Islet precursor cell (in vitro differentiated cells): ENCODE results near the gene PCDHB4.
"Not testable (repeated sequence)": the region's sequence is repeated elsewhere in the genome, so short reads cannot be mapped to it uniquely, and the experiment has no call there.

Experiments
- DNase-seq: peaks from one replicate; pipeline ENCODE4 v3.0.0-alpha.2; 2018

Gene PCDHB4

DNA sequence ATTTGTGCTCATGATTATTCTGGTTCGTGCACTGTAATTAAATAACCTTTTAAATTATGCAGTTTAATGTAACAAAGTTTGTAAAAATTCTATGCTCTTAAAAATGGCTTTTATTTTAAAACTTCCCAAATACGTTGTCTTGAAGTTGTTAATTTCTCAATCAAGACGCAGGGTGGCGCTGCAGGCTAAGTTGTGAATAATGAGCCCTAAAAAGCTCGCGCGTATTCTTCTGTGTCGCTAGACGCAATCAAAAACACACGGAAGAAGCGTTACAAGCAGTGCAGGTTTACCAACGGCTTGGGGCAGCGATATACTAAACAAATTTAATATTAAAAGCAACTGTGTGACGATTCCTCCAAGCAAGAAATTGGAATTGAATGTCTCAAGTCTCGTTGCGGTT lies at the start of gene PCDHB4:
Gene PCDHB4, plus strand, starts transcription at position 256 of the 400 bp plus-strand sequence. CDS start 181 bp downstream, outside the sequence.
- no peak for DNase-seq

DNA sequence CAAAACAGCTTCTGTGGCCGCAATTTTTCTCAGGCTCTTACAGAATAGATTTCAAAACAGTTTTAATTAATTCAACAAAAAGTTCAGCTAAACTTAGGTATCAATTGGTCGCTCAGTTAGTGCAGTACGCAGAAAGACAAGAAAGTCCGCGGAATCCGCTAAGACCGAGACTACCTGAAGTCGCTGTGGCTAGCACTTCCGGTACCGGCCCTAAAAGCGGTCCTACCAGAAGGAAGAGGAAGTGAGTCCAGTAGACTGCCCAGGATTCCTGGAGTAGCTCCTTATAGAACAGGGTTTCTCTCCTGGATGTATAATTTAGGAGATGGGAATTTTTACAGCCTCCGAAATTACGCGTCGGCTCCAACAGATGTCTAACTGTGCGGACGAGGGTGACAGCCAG lies 43.8 kb upstream of the PCDHB4 start:
- DNase-seq, result no peak

DNA sequence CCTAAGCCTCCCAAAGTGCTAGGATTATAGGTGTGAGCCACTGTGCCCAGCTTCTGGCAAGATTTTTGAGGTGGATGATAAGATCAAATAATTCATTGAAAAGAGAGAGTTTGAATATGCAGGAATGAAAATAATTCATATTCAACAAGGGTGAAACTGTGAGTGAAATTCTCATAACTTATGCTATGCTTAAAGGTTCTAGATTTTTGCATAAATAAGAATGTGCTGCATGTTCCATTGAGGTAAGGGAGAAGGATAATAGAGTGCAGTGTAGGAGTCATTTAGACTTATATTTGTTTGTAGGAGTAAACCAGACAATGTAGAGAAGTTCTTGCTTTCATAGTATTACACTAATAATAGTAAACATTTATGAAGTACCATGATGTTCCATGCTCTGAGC lies 39.4 kb upstream of the PCDHB4 start:
- no peak for DNase-seq

DNA sequence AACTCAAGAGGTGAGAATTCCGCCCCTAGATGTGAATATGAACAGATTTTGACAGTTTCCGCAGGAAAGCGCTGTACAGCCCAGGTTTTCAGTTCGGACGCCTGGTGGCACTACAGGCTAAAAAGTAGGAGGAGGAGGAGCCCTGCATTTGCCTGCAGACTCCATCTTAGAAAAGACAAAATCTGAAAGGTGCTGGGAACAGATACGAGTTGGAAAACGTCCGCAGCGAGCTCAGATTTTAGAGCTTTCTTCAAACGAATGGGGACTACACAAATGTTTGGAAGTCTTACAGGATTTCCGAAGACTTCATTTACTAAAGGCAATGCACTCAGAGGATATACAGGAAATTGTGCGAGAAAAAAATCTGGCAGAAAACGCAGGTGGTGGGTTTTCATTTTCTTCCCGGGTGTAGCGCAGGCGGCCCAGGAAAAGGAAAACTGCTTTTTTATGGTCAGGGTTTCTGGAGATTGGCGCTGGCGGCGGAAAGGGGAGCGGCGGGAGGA lies 37.1 kb upstream of the PCDHB4 start:
- DNase-seq, result peak; percentile 82

DNA sequence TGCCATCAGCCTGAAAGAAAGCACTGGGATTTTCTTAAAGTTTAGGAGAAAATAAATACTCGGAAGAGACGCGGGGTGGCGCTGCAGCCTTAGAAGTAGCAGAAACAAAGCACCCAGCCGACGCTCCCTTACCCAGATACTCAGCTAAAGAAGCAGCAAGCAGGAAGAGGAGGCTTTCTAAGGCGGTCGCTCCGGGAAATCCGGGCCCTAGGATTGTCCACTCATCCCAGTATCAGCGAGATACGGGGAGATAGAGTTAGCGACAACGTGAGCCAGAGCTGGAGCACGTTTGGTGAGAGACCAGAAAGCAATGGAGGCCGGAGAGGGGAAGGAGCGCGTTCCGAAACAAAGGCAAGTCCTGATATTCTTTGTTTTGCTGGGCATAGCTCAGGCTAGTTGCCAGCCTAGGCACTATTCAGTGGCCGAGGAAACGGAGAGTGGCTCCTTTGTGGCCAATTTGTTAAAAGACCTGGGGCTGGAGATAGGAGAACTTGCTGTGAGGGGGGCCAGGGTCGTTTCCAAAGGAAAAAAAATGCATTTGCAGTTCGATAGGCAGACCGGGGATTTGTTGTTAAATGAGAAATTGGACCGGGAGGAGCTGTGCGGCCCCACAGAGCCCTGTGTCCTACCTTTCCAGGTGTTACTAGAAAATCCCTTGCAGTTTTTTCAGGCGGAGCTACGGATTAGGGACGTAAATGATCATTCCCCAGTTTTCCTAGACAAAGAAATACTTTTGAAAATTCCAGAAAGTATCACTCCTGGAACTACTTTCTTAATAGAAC lies 26.9 kb upstream of the PCDHB4 start, which contains the start of gene PCDHB2:
Gene PCDHB2, plus strand, starts transcription at position 135 of the 782 bp plus-strand sequence. Its CDS starts 176 bp downstream, at position 311.
- peak; percentile 92 for DNase-seq

DNA sequence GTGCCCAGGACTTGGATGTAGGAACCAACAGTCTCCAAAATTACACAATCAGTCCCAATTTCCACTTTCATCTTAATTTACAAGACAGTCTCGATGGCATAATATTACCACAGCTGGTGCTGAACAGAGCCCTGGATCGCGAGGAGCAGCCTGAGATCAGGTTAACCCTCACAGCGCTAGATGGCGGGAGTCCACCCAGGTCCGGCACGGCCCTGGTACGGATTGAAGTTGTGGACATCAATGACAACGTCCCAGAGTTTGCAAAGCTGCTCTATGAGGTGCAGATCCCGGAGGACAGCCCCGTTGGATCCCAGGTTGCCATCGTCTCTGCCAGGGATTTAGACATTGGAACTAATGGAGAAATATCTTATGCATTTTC lies 26.4 kb upstream of the PCDHB4 start:
- no peak for DNase-seq

DNA sequence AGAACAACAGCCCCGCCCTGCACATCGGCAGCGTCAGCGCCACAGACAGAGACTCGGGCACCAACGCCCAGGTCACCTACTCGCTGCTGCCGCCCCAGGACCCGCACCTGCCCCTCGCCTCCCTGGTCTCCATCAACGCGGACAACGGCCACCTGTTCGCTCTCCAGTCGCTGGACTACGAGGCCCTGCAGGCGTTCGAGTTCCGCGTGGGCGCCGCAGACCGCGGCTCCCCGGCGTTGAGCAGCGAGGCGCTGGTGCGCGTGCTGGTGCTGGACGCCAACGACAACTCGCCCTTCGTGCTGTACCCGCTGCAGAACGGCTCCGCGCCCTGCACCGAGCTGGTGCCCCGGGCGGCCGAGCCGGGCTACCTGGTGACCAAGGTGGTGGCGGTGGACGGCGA lies 25.4 kb upstream of the PCDHB4 start:
- DNase-seq, result not testable (repeated sequence)

DNA sequence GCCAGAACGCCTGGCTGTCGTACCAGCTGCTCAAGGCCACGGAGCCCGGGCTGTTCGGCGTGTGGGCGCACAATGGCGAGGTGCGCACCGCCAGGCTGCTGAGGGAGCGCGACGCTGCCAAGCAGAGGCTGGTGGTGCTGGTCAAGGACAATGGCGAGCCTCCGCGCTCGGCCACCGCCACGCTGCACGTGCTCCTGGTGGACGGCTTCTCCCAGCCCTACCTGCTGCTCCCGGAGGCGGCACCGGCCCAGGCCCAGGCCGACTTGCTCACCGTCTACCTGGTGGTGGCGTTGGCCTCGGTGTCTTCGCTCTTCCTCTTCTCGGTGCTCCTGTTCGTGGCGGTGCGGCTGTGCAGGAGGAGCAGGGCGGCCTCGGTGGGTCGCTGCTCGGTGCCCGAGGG lies 25.0 kb upstream of the PCDHB4 start:
- DNase-seq, result not testable (repeated sequence)

DNA sequence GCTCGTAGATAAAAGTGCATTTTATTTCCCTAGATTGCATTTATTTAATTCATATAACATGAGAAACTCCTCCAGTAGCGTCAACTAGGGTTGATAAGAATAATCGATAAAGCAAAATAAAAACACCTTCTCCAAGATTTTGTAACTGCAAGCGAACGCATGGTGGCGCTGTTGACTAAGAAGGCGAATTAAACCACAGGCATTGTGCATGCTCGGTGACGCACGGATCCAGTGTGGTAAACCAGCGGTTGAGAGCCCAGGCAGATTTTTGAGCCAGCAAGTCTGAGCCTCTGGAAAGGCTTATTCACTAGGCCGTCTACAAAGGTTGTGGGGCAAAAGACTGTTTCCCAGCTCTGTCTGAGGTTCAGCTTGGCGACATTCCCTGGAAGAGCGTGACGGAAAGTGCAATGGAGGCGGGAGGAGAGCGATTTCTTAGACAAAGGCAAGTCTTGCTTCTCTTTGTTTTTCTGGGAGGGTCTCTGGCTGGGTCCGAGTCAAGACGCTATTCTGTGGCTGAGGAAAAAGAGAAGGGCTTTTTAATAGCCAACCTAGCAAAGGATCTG lies 21.3 kb upstream of the PCDHB4 start, which contains the start of gene PCDHB3:
Gene PCDHB3, plus strand, starts transcription at position 231 of the 563 bp plus-strand sequence. Its CDS starts 177 bp downstream, at position 408.
- no peak for DNase-seq

DNA sequence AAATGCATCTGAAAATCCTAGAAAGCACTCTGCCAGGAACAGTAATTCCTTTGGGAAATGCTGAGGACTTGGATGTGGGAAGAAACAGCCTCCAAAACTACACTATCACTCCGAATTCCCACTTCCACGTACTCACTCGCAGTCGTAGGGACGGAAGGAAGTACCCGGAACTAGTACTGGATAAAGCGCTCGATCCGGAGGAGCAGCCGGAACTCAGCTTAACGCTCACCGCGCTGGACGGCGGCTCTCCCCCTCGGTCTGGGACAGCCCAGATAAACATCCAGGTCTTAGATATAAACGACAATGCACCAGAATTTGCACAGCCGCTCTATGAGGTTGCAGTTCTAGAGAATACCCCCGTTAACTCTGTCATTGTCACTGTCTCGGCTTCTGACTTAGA lies 20.6 kb upstream of the PCDHB4 start:
- DNase-seq, result no peak

DNA sequence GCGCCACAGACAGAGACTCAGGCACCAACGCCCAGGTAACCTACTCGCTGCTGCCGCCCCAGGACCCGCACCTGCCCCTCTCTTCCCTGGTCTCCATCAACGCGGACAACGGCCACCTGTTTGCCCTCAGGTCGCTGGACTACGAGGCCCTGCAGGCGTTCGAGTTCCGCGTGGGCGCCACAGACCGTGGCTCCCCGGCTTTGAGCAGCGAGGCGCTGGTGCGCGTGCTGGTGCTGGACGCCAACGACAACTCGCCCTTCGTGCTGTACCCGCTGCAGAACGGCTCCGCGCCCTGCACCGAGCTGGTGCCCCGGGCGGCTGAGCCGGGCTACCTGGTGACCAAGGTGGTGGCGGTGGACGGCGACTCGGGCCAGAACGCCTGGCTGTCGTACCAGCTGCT lies 19.5 kb upstream of the PCDHB4 start:
- DNase-seq, result not testable (repeated sequence)

DNA sequence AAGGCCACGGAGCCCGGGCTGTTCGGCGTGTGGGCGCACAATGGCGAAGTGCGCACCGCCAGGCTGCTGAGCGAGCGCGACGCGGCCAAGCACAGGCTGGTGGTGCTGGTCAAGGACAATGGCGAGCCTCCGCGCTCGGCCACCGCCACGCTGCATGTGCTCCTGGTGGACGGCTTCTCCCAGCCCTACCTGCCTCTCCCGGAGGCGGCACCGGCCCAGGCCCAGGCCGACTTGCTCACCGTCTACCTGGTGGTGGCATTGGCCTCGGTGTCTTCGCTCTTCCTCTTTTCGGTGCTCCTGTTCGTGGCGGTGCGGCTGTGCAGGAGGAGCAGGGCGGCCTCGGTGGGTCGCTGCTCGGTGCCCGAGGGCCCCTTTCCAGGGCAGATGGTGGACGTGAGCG lies 19.1 kb upstream of the PCDHB4 start:
- DNase-seq, result not testable (repeated sequence)

DNA sequence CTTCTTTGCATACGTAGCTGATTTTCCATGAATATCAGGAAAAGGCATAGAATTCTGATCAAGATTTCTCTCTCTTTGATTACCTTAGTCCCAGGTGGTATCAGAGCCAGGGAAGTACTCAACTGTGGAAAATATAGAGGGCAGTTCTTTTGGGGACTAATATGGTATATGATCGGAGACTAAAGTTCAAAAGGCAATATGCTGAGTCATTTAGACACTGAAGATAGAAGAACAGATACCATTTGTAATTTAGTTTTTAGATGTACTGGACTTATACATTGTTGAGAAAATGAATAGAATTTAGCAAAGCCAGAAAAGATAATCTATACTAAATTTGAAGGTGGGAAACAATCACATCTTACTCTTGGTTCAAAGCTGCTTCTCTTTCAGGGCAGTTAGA lies 16.3 kb upstream of the PCDHB4 start:
- no peak for DNase-seq

DNA sequence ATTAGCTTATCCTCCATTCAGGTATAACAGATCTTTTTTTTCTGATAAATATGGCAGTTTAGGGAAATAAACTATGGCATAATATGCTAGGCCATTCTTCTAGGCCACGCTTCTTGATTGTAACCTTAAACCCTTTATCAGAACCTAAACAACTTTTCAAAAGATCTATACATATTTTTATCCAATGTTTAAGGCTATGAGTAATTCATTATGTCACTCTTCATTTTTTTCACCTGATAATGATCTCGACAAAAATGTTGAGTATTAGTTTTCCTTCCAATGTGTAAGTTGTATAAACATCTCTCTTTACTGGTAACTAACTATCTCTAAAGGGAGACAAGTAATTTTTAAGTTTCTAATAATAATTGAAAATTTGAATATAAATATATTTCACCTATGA lies 2.4 kb upstream of the PCDHB4 start:
- no peak for DNase-seq

DNA sequence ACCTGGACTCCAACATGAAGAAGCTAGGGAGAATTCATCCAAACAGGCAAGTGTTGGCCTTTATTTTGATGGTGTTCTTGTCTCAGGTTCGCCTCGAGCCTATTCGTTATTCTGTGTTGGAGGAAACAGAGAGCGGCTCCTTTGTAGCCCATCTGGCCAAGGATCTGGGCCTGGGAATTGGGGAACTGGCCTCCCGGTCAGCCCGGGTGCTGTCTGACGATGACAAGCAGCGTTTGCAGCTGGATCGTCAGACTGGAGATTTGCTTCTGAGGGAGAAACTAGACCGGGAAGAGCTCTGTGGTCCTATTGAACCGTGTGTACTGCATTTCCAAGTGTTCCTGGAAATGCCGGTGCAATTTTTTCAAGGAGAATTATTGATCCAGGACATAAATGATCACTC lies 367 bp downstream of the PCDHB4 start:
- no peak for DNase-seq

DNA sequence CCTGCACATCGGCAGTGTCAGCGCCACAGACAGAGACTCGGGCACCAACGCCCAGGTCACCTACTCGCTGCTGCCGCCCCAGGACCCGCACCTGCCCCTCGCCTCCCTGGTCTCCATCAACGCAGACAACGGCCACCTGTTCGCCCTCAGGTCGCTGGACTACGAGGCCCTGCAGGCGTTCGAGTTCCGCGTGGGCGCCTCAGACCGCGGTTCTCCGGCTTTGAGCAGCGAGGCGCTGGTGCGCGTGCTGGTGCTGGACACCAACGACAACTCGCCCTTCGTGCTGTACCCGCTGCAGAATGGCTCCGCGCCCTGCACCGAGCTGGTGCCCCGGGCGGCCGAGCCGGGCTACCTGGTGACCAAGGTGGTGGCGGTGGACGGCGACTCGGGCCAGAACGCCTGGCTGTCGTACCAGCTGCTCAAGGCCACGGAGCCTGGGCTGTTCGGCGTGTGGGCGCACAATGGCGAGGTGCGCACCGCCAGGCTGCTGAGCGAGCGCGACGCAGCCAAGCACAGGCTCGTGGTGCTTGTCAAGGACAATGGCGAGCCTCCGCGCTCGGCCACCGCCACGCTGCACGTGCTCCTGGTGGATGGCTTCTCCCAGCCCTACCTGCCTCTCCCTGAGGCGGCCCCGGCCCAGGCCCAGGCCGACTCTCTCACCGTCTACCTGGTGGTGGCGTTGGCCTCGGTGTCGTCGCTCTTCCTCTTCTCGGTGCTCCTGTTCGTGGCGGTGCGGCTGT lies 1.9 kb downstream of the PCDHB4 start:
- not testable (repeated sequence) for DNase-seq

DNA sequence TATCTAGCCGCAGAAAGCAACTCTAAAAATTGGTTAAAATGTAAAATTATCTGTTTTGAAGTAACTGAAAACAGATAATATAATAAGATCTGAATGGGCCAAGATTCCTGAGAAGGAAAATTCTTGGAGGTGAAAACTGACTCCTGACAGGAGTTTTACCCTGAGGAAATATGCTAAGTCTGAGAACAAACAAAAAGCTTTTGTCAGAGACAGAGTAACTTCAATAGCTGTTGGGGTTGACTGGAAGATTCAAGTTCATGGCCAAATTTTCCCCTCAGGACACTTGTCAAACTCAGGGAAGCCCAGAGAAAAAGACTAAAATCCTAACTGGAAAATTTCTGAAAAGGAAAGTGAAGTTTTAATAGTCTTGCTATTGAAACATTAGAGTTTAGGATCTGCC lies 5.7 kb downstream of the PCDHB4 start:
- DNase-seq, result no peak

DNA sequence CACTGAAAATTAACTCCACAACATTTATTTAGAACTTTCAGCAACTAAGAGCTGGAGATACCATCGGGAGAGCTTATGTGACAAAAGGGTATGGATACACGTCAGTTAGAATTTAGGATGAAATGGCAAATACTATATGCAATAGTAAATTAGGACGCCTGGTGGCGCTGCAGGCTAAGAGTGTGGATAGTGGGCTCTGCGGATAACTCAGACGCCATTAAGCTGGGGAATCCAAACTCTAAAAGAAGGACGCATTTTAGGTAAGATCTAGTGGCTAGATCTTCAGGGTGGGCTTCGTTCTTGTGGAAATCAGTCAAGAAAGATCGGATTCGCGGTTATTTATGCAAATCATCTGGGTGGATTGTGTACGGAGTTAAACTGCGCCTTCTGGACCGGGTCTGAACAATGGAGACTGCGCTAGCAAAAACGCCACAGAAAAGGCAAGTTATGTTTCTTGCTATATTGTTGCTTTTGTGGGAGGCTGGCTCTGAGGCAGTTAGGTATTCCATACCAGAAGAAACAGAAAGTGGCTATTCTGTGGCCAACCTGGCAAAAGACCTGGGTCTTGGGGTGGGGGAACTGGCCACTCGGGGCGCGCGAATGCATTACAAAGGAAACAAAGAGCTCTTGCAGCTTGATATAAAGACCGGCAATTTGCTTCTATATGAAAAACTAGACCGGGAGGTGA lies 13.6 kb downstream of the PCDHB4 start, which contains the start of gene PCDHB5:
Gene PCDHB5, plus strand, starts transcription at position 177 of the 688 bp plus-strand sequence. Its CDS starts 229 bp downstream, at position 406.
- DNase-seq, result peak; percentile 73

DNA sequence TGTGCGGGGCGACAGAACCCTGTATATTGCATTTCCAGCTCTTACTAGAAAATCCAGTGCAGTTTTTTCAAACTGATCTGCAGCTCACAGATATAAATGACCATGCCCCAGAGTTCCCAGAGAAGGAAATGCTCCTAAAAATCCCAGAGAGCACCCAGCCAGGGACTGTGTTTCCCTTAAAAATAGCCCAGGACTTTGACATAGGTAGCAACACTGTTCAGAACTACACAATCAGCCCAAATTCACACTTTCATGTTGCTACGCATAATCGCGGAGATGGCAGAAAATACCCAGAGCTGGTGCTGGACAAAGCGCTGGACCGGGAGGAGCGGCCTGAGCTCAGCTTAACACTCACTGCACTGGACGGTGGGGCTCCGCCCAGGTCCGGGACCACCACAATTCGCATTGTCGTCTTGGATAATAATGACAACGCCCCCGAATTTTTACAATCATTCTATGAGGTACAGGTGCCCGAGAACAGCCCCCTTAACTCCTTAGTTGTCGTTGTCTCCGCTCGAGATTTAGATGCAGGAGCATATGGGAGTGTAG lies 14.2 kb downstream of the PCDHB4 start:
- DNase-seq, result no peak

DNA sequence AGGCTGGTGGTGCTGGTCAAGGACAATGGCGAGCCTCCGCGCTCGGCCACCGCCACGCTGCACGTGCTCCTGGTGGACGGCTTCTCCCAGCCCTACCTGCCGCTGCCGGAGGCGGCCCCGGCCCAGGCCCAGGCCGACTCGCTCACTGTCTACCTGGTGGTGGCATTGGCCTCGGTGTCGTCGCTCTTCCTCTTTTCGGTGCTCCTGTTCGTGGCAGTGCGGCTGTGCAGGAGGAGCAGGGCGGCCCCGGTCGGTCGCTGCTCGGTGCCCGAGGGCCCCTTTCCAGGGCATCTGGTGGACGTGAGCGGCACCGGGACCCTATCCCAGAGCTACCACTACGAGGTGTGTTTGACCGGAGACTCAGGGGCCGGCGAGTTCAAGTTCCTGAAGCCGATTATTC lies 15.7 kb downstream of the PCDHB4 start:
- DNase-seq, result not testable (repeated sequence)

DNA sequence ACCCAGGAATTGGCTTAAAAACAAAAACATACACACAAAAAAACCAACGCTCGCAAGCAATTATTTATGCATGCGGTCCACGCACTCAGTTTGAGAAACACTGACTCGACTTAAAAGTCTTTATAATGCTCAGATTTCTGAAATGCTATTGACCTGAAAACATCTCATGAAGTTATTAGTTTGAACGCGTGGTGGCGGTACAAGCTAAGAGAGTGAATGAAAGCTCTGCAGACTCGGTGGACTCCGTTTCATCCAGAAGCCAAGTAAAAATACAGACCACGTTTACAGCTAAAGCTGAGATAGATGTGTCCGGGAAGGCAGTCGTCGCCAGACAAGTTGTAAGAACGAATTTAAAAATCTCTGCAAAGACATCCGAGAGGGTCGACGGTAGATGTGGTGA lies 28.2 kb downstream of the PCDHB4 start, which contains the start of gene PCDHB6:
Gene PCDHB6, plus strand, starts transcription at position 246 of the 400 bp plus-strand sequence. CDS start 201 bp downstream, outside the sequence.
- DNase-seq, result no peak
